Lower leg skin (tissue), 3 donors: ENCODE results near the gene SLC26A2.

Source experiments
- CTCF ChIP-seq, 3 donors: fragments of 450-650 bp; IDR thresholded peaks; one replicate each; pipeline ENCODE4 v1.5.1; 2016; ENCODE audit warnings: antibody characterized with exemption in 3 of 3, mild to moderate bottlenecking in 3 of 3, moderate library complexity in 2 of 3
- POLR2A ChIP-seq, 2 donors: fragments of 450-650 bp; IDR thresholded peaks; one replicate each; pipeline ENCODE4 v1.6.1; 2016 to 2017; ENCODE audit warnings: antibody characterized with exemption in 2 of 2, mild to moderate bottlenecking in 1 of 2, moderate library complexity in 1 of 2

DNA sequence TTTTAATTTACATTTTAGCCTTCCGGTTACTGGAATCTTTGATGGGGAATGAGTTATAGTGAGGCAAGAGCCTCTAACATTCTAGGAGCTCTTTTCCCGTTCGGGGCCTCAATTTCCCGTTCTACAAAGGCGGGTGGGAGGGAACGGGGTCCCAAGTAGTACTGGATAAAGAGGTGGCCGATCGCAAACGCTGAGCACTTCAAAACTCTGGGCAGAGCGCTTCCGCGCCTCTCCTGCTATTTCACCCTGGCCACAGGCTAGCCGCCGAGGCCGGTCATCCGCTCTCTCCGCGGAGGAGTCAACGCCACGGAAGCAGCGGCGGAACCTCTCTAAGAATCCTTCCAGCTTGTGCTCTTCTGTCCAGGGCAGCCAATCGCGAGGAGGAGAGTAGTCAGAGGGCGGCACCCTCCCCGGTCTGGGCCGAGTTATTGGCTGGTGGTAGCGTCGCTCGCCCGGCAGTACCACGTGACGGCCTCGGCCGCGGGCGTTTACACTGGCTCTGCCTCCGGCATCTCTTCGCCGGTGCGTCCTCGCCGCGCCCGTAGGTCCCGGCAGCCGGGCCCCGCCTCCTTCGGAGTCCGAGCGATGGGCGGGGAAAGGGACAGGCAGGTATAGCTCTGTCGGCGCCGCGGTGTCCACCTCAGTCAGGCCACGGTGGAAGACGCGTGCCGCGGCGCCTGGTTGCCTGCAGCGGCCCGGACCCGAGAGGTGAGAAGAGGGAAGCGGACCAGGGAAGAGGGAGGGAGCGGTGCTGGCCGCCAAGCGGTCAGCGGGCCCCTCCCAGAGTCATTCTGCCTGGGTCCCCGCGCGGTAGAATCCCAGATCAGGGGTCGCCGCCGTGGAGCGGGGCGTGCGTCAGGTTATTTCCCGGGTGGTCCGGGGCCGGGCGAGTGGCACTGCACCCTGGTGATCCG is at the start of gene SLC26A2:
- TF ChIP-seq CTCF (IDR thresholded peaks at IDR 0.05) (no peak), POLR2A (IDR thresholded peaks at IDR 0.05) (peak in 1 of 2 donors; percentile 51)
